Esophagus squamous epithelium (tissue), 5 donors: ENCODE measurements around the gene EGFL8. TPM values are rescaled to one million over a fixed set of nuclear protein-coding genes. Genes with fewer than 3 reads are reported as not detected.

Experiments used
- DNase-seq: peaks from one replicate; lab custom pipeline; 2025; lab: John Stamatoyannopoulos, UW
- H3K27ac ChIP-seq, 4 donors: fragments of 200-600 bp; sonication (generic); one replicate each; pipeline ENCODE4 v1.5.1; 2016 to 2019; ENCODE audit warnings: mild to moderate bottlenecking in 1 of 4
- H3K27me3 ChIP-seq, 4 donors: fragments of 200-600 bp; sonication (generic); 1 replicate in 3 of 4; 2 replicates in 1 of 4; pipeline versions ENCODE4 v1.5.1 to v1.6.0; 2017 to 2021; ENCODE audit warnings: antibody characterized with exemption in 1 of 4
- H3K36me3 ChIP-seq, 3 donors: fragments of 200-600 bp; sonication (generic); one replicate each; pipeline ENCODE4 v1.5.1; 2016 to 2019
- H3K4me1 ChIP-seq, 3 donors: fragments of 200-600 bp; sonication (generic); one replicate each; pipeline ENCODE4 v1.5.1; 2017 to 2019
- H3K4me3 ChIP-seq, 4 donors: fragments of 200-600 bp; sonication (generic); 1 replicate in 3 of 4; 2 replicates in 1 of 4; pipeline ENCODE4 v1.5.1; 2016 to 2019; ENCODE audit warnings: mild to moderate bottlenecking in 2 of 4, moderate library complexity in 1 of 4
- H3K9me3 ChIP-seq, 3 donors: fragments of 200-600 bp; sonication (generic); one replicate each; pipeline ENCODE4 v1.5.1; 2016 to 2019
- POLR2A ChIP-seq, 4 donors: fragments of 450-650 bp; IDR thresholded peaks; one replicate each; pipeline ENCODE4 v1.6.1; 2017; ENCODE audit warnings: antibody characterized with exemption in 4 of 4, mild to moderate bottlenecking in 4 of 4, moderate library complexity in 3 of 4
- WGBS, 2 donors: methylation state at CpG; one replicate each; pipeline ENCODE4 v1.1.5; 2018; 5-methylcytosine and 5-hydroxymethylcytosine counted together
- intact Hi-C: fragments of 100-400 bp; cut with DNase I; formaldehyde crosslinking; loops from one replicate; pipeline ENCODE4 v1.15.0; 2022
- total RNA-seq, 4 donors: library from RNA; depleted of rRNA; stranded (reverse); fragments of >200 nt; gene quantifications; one replicate each; pipeline ENCODE4 v1.1.0, GENCODE V29; 2016
- TF ChIP-seq, protein P1 (sequence below), 6 experiments: fragments of 450-650 bp in 4 of 6; fragments of 200-600 bp in 2 of 6; sonication (generic) in 2 of 6; IDR thresholded peaks; one replicate each; pipeline ENCODE4 v1.5.1; 2016 to 2019; ENCODE audit warnings: antibody characterized with exemption in 6 of 6, mild to moderate bottlenecking in 4 of 6, moderate library complexity in 4 of 6
- donor health status: DM: yes; HTN: yes; CAD: no.

The EGFL8 gene
- total RNA-seq, 4 donors from 2014 or later: 4.8 to 15.1 (median 8.2) TPM

DNA sequence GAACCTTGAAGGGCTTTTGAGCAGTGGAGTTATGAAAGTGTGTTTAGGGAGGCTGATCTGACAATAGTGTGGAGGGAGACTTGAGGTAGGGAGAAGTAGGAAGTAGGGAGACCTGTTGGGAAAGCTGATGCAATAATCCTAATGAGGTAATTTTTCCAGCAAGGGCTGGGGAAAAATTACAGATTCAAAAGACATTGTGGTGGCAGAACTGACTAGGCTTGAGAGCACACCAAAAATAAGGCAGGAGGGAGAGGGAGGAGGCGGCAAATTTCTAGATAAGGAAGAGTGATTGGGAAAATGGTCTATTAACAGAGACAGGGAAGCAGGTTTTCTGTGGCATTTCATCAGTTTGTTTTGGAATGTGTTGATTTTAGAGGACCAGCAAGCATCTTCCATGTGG is 18.1 kb upstream of the EGFL8 start:
- H3K36me3 ChIP-seq: peaks cover 0 to 11% (median 0%) of the 10 kb centered on the region in 3 donors
- 86 to 89% methylated on average over 1 of the region's 1 CpG for WGBS, 2 donors
- no peak overlapping the region for H3K27ac ChIP-seq
- no peak overlapping the region for H3K4me3 ChIP-seq
- no peak for DNase-seq
- peaks cover 0 to 16% (median 0%) of the 10 kb centered on the region in 4 donors for H3K27me3 ChIP-seq
- TF ChIP-seq POLR2A (IDR thresholded peaks at IDR 0.05): no peak
- TF ChIP-seq, protein P1, sequence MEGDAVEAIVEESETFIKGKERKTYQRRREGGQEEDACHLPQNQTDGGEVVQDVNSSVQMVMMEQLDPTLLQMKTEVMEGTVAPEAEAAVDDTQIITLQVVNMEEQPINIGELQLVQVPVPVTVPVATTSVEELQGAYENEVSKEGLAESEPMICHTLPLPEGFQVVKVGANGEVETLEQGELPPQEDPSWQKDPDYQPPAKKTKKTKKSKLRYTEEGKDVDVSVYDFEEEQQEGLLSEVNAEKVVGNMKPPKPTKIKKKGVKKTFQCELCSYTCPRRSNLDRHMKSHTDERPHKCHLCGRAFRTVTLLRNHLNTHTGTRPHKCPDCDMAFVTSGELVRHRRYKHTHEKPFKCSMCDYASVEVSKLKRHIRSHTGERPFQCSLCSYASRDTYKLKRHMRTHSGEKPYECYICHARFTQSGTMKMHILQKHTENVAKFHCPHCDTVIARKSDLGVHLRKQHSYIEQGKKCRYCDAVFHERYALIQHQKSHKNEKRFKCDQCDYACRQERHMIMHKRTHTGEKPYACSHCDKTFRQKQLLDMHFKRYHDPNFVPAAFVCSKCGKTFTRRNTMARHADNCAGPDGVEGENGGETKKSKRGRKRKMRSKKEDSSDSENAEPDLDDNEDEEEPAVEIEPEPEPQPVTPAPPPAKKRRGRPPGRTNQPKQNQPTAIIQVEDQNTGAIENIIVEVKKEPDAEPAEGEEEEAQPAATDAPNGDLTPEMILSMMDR (IDR thresholded peaks at IDR 0.05): no peak
- H3K9me3 ChIP-seq: no peaks in the 10 kb centered on the region
- H3K4me1 ChIP-seq: peaks cover 0 to 47% (median 0%) of the 10 kb centered on the region in 3 donors
- intact Hi-C loops: no loop called here

DNA sequence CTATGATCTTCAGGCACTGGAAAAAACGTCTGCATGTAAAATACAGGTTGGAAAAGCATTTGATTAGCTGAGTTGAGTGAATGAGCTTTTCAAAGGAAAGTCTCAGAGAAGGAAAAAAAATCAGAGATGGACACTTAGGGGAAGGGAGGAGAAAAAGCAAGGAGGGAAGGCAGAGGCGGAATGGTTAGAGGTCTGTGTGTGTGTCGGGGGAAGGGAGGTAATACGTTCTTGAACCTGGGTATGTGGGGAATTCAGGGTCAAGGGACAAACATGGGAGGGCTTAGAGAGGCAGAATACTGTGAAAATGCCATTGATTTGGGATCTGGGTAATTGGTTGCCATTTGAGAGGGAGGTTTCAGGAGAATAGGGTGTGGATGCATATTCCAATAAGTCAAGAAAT is 17.7 kb upstream of the EGFL8 start:
- intact Hi-C loops: no loop called here
- Histone ChIP-seq H3K36me3 (peaks cover 0 to 11% (median 0%) of the 10 kb centered on the region in 3 donors), H3K4me1 (peaks cover 0 to 51% (median 0%) of the 10 kb centered on the region in 3 donors), H3K27ac (no peak overlapping the region), H3K4me3 (no peak overlapping the region), H3K9me3 (no peaks in the 10 kb centered on the region), H3K27me3 (peaks cover 0 to 16% (median 0%) of the 10 kb centered on the region in 4 donors)
- TF ChIP-seq, protein P1 (IDR thresholded peaks at IDR 0.05): no peak
- no peak for TF ChIP-seq POLR2A (IDR thresholded peaks at IDR 0.05)
- WGBS, 2 donors: 53 to 60% methylated on average over 4 of the region's 4 CpGs
- DNase-seq: no peak

DNA sequence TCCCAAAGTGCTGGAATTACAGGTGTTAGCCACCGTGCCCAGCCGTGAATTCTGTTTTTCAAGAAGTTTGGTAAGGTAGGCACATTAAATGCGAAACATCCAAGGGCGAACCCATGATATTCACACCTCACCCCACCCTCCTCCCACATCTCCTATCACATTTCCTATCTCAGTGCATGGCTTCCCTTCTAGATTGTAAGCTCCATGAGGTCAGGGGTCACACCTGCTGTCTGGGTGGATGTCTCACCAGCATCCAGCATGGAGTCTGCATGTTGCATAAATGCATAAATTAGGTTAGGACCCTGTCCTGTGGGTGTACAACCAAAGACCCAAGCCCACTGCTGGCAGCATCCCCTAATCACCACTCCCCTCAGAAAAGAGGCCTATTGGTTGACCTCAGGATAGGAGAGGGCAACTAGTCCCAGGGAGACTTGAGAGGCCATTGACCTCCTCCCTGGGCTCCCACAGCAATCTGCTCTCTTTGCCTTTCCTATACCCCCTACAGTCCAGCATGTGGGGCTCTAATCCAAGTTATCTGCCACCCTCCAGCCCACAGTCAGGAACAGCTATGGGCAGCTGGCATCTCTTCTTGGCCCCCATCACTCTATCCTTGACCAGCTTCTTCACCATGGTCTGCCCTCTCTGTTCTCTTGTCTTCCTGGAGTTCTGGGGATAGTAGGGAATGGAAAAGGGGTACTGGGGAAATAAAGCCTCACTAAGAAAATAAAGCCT is 16.8 kb upstream of the EGFL8 start:
- H3K36me3 ChIP-seq: peaks cover 0 to 11% (median 0%) of the 10 kb centered on the region in 3 donors
- no peak overlapping the region for H3K4me3 ChIP-seq
- peaks cover 5 to 60% (median 6%) of the 10 kb centered on the region in 3 donors for H3K4me1 ChIP-seq
- intact Hi-C loops: no loop called here
- peaks cover 0 to 16% (median 0%) of the 10 kb centered on the region in 4 donors for H3K27me3 ChIP-seq
- DNase-seq: no peak
- H3K9me3 ChIP-seq: no peaks in the 10 kb centered on the region
- H3K27ac ChIP-seq: no peak overlapping the region
- WGBS, 2 donors: 89 to 96% methylated on average over 4 of the region's 4 CpGs
- TF ChIP-seq, protein P1 (IDR thresholded peaks at IDR 0.05): no peak
- TF ChIP-seq POLR2A (IDR thresholded peaks at IDR 0.05): no peak

DNA sequence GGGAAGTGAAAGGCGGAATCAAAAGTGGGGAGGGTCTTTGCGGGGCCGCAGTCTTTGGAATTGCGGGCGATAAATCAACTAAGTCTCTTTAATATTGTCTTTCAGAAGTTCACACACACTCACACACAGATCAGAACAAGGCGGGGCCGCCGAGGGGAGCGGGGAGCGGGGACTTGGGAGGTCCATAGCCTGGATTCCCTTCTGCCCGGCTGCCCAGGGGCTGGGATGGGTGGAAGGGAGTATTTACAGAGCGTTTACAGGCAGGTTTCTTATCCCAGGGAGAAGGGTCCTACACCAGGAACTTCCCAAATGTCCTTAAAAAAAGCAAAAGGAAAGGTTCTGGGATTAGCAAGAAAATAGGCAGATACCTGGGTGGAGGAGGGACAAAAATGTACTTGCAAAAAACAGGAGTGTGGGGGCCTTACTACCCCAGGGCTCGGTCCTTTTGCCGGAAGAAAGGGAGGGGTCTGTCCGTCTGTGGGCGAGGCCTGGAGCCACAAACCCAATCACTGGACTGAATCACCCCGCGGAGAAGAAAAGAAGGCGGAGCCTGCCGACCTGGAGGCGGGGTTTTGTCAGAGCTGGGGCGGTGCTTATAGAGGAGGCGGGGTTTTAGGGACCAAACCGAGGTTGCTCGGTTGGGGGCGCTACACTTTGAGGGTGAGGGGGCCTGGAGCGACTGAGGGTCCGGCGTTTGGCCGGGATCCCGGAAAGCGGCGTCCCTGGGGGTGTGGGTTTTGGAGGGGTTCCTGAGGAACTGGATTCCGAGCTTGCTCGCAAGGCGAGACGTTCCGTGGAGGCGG is 15.9 kb upstream of the EGFL8 start:
- DNase-seq: no peak
- Histone ChIP-seq H3K36me3 (peaks cover 0 to 11% (median 0%) of the 10 kb centered on the region in 3 donors), H3K27me3 (peaks cover 0 to 16% (median 0%) of the 10 kb centered on the region in 4 donors), H3K9me3 (no peaks in the 10 kb centered on the region), H3K4me1 (peaks cover 10 to 65% (median 13%) of the 10 kb centered on the region in 3 donors), H3K4me3 (peak overlapping the region; percentile 17 to 52 (median 48)), H3K27ac (peak overlapping the region in 3 of 4 donors; percentile 10 to 69 (median 46))
- WGBS, 2 donors: 20 to 31% methylated on average over 38 of the region's 39 CpGs
- intact Hi-C loops: no loop called here
- TF ChIP-seq, protein P1 (IDR thresholded peaks at IDR 0.05): peak in 4 of 6 experiments; percentile 13 to 45 (median 22)
- TF ChIP-seq POLR2A (IDR thresholded peaks at IDR 0.05): no peak
